Skeletal muscle tissue (tissue), 4 donors: ENCODE measurements around the gene UNC5A. TPM values are rescaled to one million over a fixed set of nuclear protein-coding genes. Genes with fewer than 3 reads are reported as not detected.

Experiments used
- H3K27ac ChIP-seq: one replicate; pipeline ENCODE4 v1.7.0; 2013; ENCODE audit warnings: mild to moderate bottlenecking, low read depth, low read length, inconsistent platforms
- H3K27me3 ChIP-seq, 3 donors: one replicate each; pipeline ENCODE4 v1.7.0; 2013; ENCODE audit warnings: low read length in 3 of 3; ENCODE audit not compliant: control insufficient read depth in 3 of 3, insufficient read depth in 3 of 3
- H3K36me3 ChIP-seq, 3 donors: one replicate each; pipeline ENCODE4 v1.7.0; 2013; ENCODE audit warnings: low read length in 3 of 3; ENCODE audit not compliant: control insufficient read depth in 3 of 3, insufficient read depth in 3 of 3
- H3K4me1 ChIP-seq, 3 donors: one replicate each; pipeline ENCODE4 v1.7.0; 2013; ENCODE audit warnings: low read length in 3 of 3, mild to moderate bottlenecking in 3 of 3; ENCODE audit not compliant: control insufficient read depth in 3 of 3, insufficient read depth in 3 of 3
- H3K4me3 ChIP-seq, 3 donors: one replicate each; pipeline ENCODE4 v1.7.0; 2013; ENCODE audit warnings: low read length in 3 of 3
- H3K9ac ChIP-seq, 3 donors: one replicate each; pipeline ENCODE4 v1.7.0; 2013; ENCODE audit warnings: low read length in 3 of 3, mild to moderate bottlenecking in 3 of 3, moderate library complexity in 2 of 3, low read depth in 1 of 3
- H3K9me3 ChIP-seq, 3 donors: one replicate each; pipeline ENCODE4 v1.7.0; 2013; ENCODE audit warnings: low read length in 3 of 3; ENCODE audit not compliant: control insufficient read depth in 3 of 3
- total RNA-seq: library from RNA; depleted of rRNA; stranded (reverse); fragments of >200 nt; gene quantifications from one replicate; pipeline ENCODE4 v1.2.3, GENCODE V29; 2014
- donor health status: Osteomylitis.

UNC5A gene
- total RNA-seq, 1 donor from 2014 or later, result not detected

DNA sequence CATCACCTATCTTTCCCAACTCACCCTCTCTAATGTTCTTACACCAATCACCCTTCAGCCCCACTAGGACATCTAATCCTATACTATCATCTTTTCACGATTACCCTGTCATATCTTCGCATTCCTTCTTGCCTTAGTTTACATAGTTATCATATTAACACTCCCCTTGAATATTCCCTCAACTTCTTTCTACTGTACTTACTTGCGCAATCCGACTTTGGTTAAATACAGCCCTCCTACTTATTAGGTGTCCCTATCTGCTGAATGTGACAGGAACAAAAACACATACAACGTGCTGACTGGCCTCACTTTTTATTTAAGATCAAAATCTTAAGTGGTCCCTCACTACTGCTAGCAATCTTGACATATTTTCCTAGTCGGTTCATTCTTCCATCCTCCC lies 108.3 kb downstream of the UNC5A start:
- Histone ChIP-seq H3K4me3 (no peak overlapping the region), H3K36me3 (peaks cover 0 to 7% (median 2%) of the 10 kb centered on the region in 3 donors), H3K27ac (no peak overlapping the region), H3K9ac (no peak overlapping the region), H3K4me1 (peaks cover 0 to 3% (median 0%) of the 10 kb centered on the region in 3 donors), H3K9me3 (no peaks in the 10 kb centered on the region), H3K27me3 (no peaks in the 10 kb centered on the region)

DNA sequence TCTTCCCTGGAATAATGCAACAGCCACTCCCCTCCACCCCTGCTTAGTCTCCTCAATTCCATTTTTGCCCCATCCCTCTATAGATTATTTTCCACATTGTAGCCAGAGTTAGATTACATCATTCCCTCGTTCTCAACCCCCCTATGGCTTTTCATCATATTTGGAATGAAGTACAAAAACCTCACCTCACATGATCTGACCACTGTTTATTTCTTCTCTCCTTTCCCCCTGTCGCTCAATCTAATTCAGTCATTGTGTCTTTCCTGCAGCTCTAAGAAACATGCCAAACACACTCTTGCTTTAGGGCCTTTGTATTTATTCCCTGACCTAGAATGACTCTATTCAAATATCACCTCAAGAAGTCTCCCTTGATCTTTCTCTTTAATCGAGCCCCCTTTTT lies 111.4 kb downstream of the UNC5A start:
- Histone ChIP-seq H3K9ac (no peak overlapping the region), H3K4me1 (no peaks in the 10 kb centered on the region), H3K27ac (no peak overlapping the region), H3K27me3 (no peaks in the 10 kb centered on the region), H3K4me3 (no peak overlapping the region), H3K9me3 (no peaks in the 10 kb centered on the region), H3K36me3 (peaks cover 0 to 4% (median 0%) of the 10 kb centered on the region in 3 donors)

DNA sequence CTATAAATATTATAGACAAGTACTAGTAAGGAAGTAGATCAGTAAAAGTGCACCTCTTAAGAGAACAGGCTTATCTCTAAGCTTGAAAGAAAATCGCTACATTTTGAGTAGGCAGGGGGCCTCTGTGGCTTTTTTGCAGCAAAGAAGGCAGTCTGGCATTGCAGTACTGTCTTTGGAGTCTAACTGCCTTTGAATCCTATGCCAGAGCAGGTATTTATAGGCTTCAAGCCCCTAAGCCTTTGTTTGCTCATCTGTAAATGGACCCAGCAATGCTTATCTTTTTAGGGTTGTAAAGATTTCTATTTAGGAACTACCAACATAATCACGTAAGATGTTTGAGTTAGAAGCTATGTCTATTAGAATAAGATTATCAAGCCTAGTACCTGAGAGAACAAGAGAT lies 112.5 kb downstream of the UNC5A start:
- Histone ChIP-seq H3K4me1 (no peaks in the 10 kb centered on the region), H3K4me3 (no peak overlapping the region), H3K36me3 (peaks cover 0 to 4% (median 0%) of the 10 kb centered on the region in 3 donors), H3K27me3 (no peaks in the 10 kb centered on the region), H3K27ac (no peak overlapping the region), H3K9ac (no peak overlapping the region), H3K9me3 (no peaks in the 10 kb centered on the region)

DNA sequence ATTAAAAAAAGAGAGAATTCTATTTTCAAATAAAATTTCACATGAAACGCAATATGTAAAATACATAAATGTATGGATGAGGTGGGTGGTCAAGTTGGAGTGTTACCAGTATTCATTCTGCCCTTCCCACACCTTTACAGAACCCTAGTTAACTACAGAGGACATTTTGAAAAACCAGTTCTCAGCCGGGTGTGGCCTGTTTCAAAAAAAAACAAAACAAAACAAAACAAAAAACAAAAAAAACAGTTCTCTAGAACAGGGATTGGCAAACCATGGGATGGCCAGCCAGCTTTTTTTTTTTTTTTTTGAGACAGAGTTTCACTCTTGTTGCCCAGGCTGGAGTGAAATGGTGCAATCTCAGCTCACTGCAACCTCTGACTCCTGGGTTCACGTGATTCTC lies 117.2 kb downstream of the UNC5A start:
- H3K4me1 ChIP-seq, result no peaks in the 10 kb centered on the region
- no peaks in the 10 kb centered on the region for H3K9me3 ChIP-seq
- H3K9ac ChIP-seq, result no peak overlapping the region
- peaks cover 2 to 13% (median 10%) of the 10 kb centered on the region in 3 donors for H3K36me3 ChIP-seq
- no peak overlapping the region for H3K4me3 ChIP-seq
- H3K27me3 ChIP-seq, result no peaks in the 10 kb centered on the region
- H3K27ac ChIP-seq, result no peak overlapping the region

DNA sequence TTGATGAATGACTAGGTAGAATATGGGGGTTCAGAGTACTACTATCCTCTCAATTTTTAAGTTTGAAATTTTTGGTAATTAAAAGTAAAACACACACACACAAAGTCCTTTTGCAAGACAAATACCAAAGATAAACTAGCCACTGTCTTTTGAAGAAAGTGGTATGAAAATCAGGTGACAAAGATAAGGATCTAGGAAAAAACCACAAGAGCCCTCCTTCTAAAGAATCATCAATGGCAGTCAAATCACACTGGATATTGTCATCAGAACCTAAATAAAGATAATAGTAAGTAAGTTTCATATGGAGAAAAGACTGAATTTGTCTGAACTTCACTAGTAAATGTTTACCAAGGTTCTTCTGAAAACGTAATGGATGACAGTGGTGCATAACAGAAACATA lies 119.3 kb downstream of the UNC5A start:
- Histone ChIP-seq H3K27ac (no peak overlapping the region), H3K4me1 (no peaks in the 10 kb centered on the region), H3K4me3 (no peak overlapping the region), H3K9ac (no peak overlapping the region), H3K36me3 (peaks cover 2 to 13% (median 11%) of the 10 kb centered on the region in 3 donors), H3K27me3 (no peaks in the 10 kb centered on the region), H3K9me3 (no peaks in the 10 kb centered on the region)

Other genes starting within 250 kb of the UNC5A start
- gene GPRIN1, start 200.4 kb upstream of the UNC5A start, total RNA-seq, result 0.52 TPM
- not detected for gene SNCB, start 180.0 kb upstream of the UNC5A start, total RNA-seq
- not detected for gene EIF4E1B, start 179.9 kb upstream of the UNC5A start, total RNA-seq
- gene TSPAN17, start 163.1 kb upstream of the UNC5A start, total RNA-seq, result 14.6 TPM
- gene HK3, start 88.8 kb downstream of the UNC5A start, total RNA-seq, result 4.2 TPM
- 40.2 TPM for gene UIMC1, start 196.2 kb downstream of the UNC5A start, total RNA-seq
- 12.0 TPM for gene ZNF346, start 212.1 kb downstream of the UNC5A start, total RNA-seq